HEK293 (cell line): ENCODE measurements around the gene CIDEA.

ENCODE experiments used
- CTCF ChIA-PET: fragments of 350-600 bp; formaldehyde crosslinking; extraction: SDS; loops from one replicate; lab custom pipeline; 2021; ENCODE audit warnings: antibody characterized with exemption; lab: Yijun Ruan, JAX
- POLR2A ChIA-PET: fragments of 300-600 bp; formaldehyde crosslinking; extraction: SDS; loops from one replicate; lab custom pipeline; 2020; ENCODE audit warnings: antibody characterized with exemption, inconsistent platforms; lab: Yijun Ruan, JAX
- H3K27ac ChIP-seq: fragments of 200-500 bp; sonication (Bioruptor generic); 2 replicates; pipeline ENCODE4 v1.5.1; 2014; ENCODE audit warnings: low read depth, low read length, control low read depth, inconsistent platforms; ENCODE audit errors: extremely low read depth
- H3K36me3 ChIP-seq, 2 experiments: fragments of 200-500 bp in 1 of 2; sonication (Bioruptor generic) in 1 of 2; 1 replicate in 1 of 2; 2 replicates in 1 of 2; pipeline ENCODE4 v1.5.1; 2014 to 2017; ENCODE audit warnings: inconsistent platforms in 2 of 2, low read length in 2 of 2; ENCODE audit not compliant: control insufficient read depth in 2 of 2, insufficient read depth in 1 of 2
- H3K4me1 ChIP-seq: fragments of 200-500 bp; sonication (Bioruptor generic); 2 replicates; pipeline ENCODE4 v1.5.1; 2014; ENCODE audit warnings: mild to moderate bottlenecking, low read length, inconsistent platforms; ENCODE audit not compliant: control insufficient read depth, insufficient read depth
- H3K4me3 ChIP-seq: 2 replicates; pipeline ENCODE4 v1.5.1; 2011; ENCODE audit warnings: low read depth, mild to moderate bottlenecking, control low read depth, low read length, moderate library complexity
- H3K9me3 ChIP-seq: fragments of 200-500 bp; sonication (Bioruptor generic); 2 replicates; pipeline ENCODE4 v1.5.1; 2014; ENCODE audit warnings: low read depth, low read length, inconsistent platforms; ENCODE audit not compliant: control insufficient read depth, insufficient read depth
- FEZF1 ChIP-seq: fragments of 450-650 bp; formaldehyde crosslinking; IDR thresholded peaks from 2 replicates; pipeline ENCODE4 v1.5.1; 2016; ENCODE audit warnings: missing biosample characterization, missing genetic modification characterization
- GLIS1 ChIP-seq: fragments of 450-650 bp; formaldehyde crosslinking; IDR thresholded peaks from 2 replicates; pipeline ENCODE4 v1.5.1; 2016; ENCODE audit warnings: missing biosample characterization, missing genetic modification characterization
- HOXC10 ChIP-seq: sonication (generic); formaldehyde crosslinking; IDR thresholded peaks from 2 replicates; pipeline ENCODE4 v1.8.1; 2023; ENCODE audit warnings: mild to moderate bottlenecking, missing genetic modification reagents
- TSHZ1 ChIP-seq: fragments of 450-650 bp; formaldehyde crosslinking; IDR thresholded peaks from 2 replicates; pipeline ENCODE4 v1.5.1; 2016; ENCODE audit warnings: missing biosample characterization, missing genetic modification characterization, borderline replicate concordance
- ZBTB17 ChIP-seq: fragments of 450-650 bp; formaldehyde crosslinking; IDR thresholded peaks from 2 replicates; pipeline ENCODE4 v1.5.1; 2016; ENCODE audit warnings: missing biosample characterization, missing genetic modification characterization
- ZNF132 ChIP-seq: fragments of 450-650 bp; formaldehyde crosslinking; IDR thresholded peaks from 2 replicates; pipeline ENCODE4 v1.5.1; 2017; ENCODE audit warnings: missing biosample characterization, missing genetic modification characterization, borderline replicate concordance
- ZNF174 ChIP-seq: fragments of 450-650 bp; formaldehyde crosslinking; IDR thresholded peaks from 2 replicates; pipeline ENCODE4 v1.5.0; 2017; ENCODE audit warnings: missing biosample characterization, mild to moderate bottlenecking, missing genetic modification characterization
- ZNF211 ChIP-seq: fragments of 450-650 bp; formaldehyde crosslinking; IDR thresholded peaks from 2 replicates; pipeline ENCODE4 v1.5.1; 2016; ENCODE audit warnings: low read depth, missing biosample characterization, missing genetic modification characterization
- ZNF280C ChIP-seq: fragments of 450-650 bp; formaldehyde crosslinking; IDR thresholded peaks from 2 replicates; pipeline ENCODE4 v1.5.1; 2016; ENCODE audit warnings: missing biosample characterization, missing genetic modification characterization
- ZNF311 ChIP-seq: fragments of 450-650 bp; formaldehyde crosslinking; IDR thresholded peaks from 2 replicates; pipeline ENCODE4 v1.5.1; 2017; ENCODE audit warnings: missing biosample characterization, missing genetic modification characterization, borderline replicate concordance
- ZNF350 ChIP-seq: fragments of 450-650 bp; formaldehyde crosslinking; IDR thresholded peaks from 2 replicates; pipeline ENCODE4 v1.5.0; 2017; ENCODE audit warnings: missing biosample characterization, mild to moderate bottlenecking, missing genetic modification characterization
- ZNF366 ChIP-seq: fragments of 450-650 bp; formaldehyde crosslinking; conservative IDR thresholded peaks from 2 replicates; pipeline ENCODE4 v1.5.1; 2016; ENCODE audit warnings: missing biosample characterization, missing genetic modification characterization
- ZNF558 ChIP-seq: fragments of 450-650 bp; formaldehyde crosslinking; IDR thresholded peaks from 2 replicates; pipeline ENCODE4 v1.5.1; 2016; ENCODE audit warnings: missing biosample characterization, missing genetic modification characterization
- ZNF560 ChIP-seq: fragments of 450-650 bp; formaldehyde crosslinking; IDR thresholded peaks from 2 replicates; pipeline ENCODE4 v1.5.1; 2017; ENCODE audit warnings: missing biosample characterization, missing genetic modification characterization, borderline replicate concordance
- ZNF571 ChIP-seq: fragments of 450-650 bp; formaldehyde crosslinking; IDR thresholded peaks from 2 replicates; pipeline ENCODE4 v1.5.0; 2017; ENCODE audit warnings: missing biosample characterization, missing genetic modification characterization
- ZNF692 ChIP-seq: fragments of 450-650 bp; formaldehyde crosslinking; IDR thresholded peaks from 2 replicates; pipeline ENCODE4 v1.5.1; 2016; ENCODE audit warnings: missing biosample characterization, missing genetic modification characterization
- ZNF768 ChIP-seq: fragments of 450-650 bp; formaldehyde crosslinking; IDR thresholded peaks from 2 replicates; pipeline ENCODE4 v1.5.1; 2018; ENCODE audit warnings: missing biosample characterization, mild to moderate bottlenecking, missing genetic modification characterization
- ZNF792 ChIP-seq: fragments of 450-650 bp; formaldehyde crosslinking; IDR thresholded peaks from 2 replicates; pipeline ENCODE4 v1.5.1; 2016; ENCODE audit warnings: missing biosample characterization, missing genetic modification characterization
- ZNF830 ChIP-seq: fragments of 450-650 bp; IDR thresholded peaks from 2 replicates; pipeline ENCODE4 v1.5.0; 2018; ENCODE audit warnings: missing biosample characterization, missing genetic modification characterization, low read depth, mild to moderate bottlenecking, moderate library complexity
- ZNF843 ChIP-seq: fragments of 450-650 bp; formaldehyde crosslinking; IDR thresholded peaks from 2 replicates; pipeline ENCODE4 v1.5.1; 2016; ENCODE audit warnings: missing biosample characterization, missing genetic modification characterization
- ZXDB ChIP-seq: fragments of 450-650 bp; formaldehyde crosslinking; IDR thresholded peaks from 2 replicates; pipeline ENCODE4 v1.5.1; 2016; ENCODE audit warnings: missing biosample characterization, missing genetic modification characterization

The CIDEA gene

GRCh38 chr18:12279781-12280531 is 25.8 kb downstream of the CIDEA start:
- no peak overlapping the region for H3K4me3 ChIP-seq
- no peaks in the 10 kb centered on the region for H3K9me3 ChIP-seq
- no peaks in the 10 kb centered on the region for H3K4me1 ChIP-seq
- no peaks in the 10 kb centered on the region for H3K36me3 ChIP-seq
- ChIA-PET POLR2A (interaction anchor here (0.6 to 2.4 kb wide), 4 partner anchors 8 to 87 kb away, joined by 3 to 10 read pairs (median 4); no protein-coding TSS in a partner anchor), CTCF (interaction anchor here (1.4 to 3.5 kb wide), 4 partner anchors 8 to 48 kb away, joined by 7 to 15 read pairs (median 11); no protein-coding TSS in a partner anchor)
- TF ChIP-seq GLIS1 (tag by site-specific recombination) (peak; percentile 19; the same call in 1 of the 2 replicates), ZNF571 (tag by site-specific recombination) (no peak)
- no peak overlapping the region for H3K27ac ChIP-seq

- H3K4me3 ChIP-seq: no peak overlapping the region
- H3K4me1 ChIP-seq: no peaks in the 10 kb centered on the region
- H3K36me3 ChIP-seq: no peaks in the 10 kb centered on the region
- no peak for TF ChIP-seq ZNF830 (tag by site-specific recombination)
- TF ChIP-seq ZNF350 (tag by site-specific recombination): no peak
- TF ChIP-seq ZNF843 (tag by site-specific recombination): no peak
- no peak for TF ChIP-seq ZNF792 (tag by site-specific recombination)
- TF ChIP-seq ZNF768 (tag by site-specific recombination): no peak
- TF ChIP-seq ZNF132 (tag by site-specific recombination): no peak
- no peak for TF ChIP-seq ZBTB17 (tag by site-specific recombination)
- no peak for TF ChIP-seq ZNF560 (tag by site-specific recombination)
- no peak for TF ChIP-seq ZNF366 (tag by site-specific recombination)
- no peak for TF ChIP-seq ZNF280C (tag by site-specific recombination)
- TF ChIP-seq TSHZ1: no peak
- TF ChIP-seq, all 188 proteins: peak for 0
- CTCF ChIA-PET: interaction anchor here (0.6 to 4.1 kb wide), 5 partner anchors 10 to 1516 kb away, joined by 3 to 40 read pairs (median 6); no protein-coding TSS in a partner anchor
- Histone ChIP-seq H3K27ac (no peak overlapping the region), H3K9me3 (no peaks in the 10 kb centered on the region)
- POLR2A ChIA-PET: interaction anchor here (1.1 kb wide), 1 partner anchor 95 kb away, joined by 3 read pairs; the partner anchor contains the start of gene AFG3L2
These were observed 27.7 kb downstream of the CIDEA start for GRCh38 chr18:12281861-12282260.

GRCh38 chr18:12282442-12283039 is 28.4 kb downstream of the CIDEA start:
- Histone ChIP-seq H3K27ac (no peak overlapping the region), H3K9me3 (no peaks in the 10 kb centered on the region), H3K36me3 (no peaks in the 10 kb centered on the region), H3K4me1 (no peaks in the 10 kb centered on the region), H3K4me3 (no peak overlapping the region)
- POLR2A ChIA-PET: interaction anchor here (1.1 kb wide), 2 partner anchors 26 to 94 kb away, joined by 3 to 5 read pairs; partner anchors contain the start of genes AFG3L2 and TUBB6
- CTCF ChIA-PET: interaction anchor here (0.6 to 4.1 kb wide), 9 partner anchors 8 to 381 kb away, joined by 3 to 40 read pairs (median 4); partner anchors contain the start of gene AFG3L2
- TF ChIP-seq ZNF211 (tag by site-specific recombination) (no peak), ZXDB (tag by site-specific recombination) (no peak), ZNF174 (tag by site-specific recombination) (no peak), ZNF692 (no peak), FEZF1 (tag by site-specific recombination) (no peak), HOXC10 (no peak), ZNF558 (tag by site-specific recombination) (no peak), ZNF311 (tag by site-specific recombination) (no peak)
